ENCODE data around the gene CAPN13.

CAPN13 gene

DNA sequence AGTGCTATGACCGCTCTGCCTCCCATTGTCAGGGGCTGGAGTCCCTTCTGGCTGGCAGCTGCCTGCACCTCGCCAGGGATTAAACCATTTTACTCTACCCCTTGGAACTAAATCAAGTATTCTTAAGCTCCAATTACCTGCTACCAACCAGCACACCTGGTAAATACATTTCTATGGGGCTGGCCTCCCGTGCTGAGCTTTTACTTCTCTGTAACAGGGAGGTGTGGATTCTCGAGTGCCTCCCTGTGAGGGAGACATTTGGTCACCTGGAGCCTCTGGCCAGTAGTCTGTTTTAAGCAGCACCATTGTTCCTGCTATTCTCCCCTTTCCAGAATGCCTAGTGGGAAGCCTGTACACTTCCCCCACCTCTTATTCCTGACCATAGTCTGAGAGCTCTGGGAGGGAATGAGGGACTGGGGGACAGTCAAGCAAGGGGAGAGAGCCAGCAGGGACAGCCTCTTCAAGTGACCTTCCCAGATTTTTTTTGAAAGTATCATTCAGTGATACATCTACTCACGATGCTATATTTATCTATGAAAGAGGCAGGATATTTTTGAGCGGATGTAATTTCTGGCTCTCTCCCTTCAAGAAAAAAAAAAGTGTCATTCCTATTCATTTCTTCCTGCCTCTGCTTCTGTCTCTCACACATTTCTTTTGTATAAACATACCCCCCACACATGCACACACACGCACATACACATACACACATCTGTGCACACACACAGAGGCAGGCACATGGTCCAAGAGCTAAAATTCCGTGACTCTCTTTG, 112.8 kb downstream of the CAPN13 start:
- Mint-ChIP-seq H3K27me3 (no peaks in the 10 kb centered on the region), H3K36me3 (ENCODE audit: low read depth) (no peaks in the 10 kb centered on the region), H3K4me1 (ENCODE audit: low read depth) (no peaks in the 10 kb centered on the region), H3K4me3 (no peak overlapping the region), H3K9me3 (no peaks in the 10 kb centered on the region), H3K27ac (no peak overlapping the region)

DNA sequence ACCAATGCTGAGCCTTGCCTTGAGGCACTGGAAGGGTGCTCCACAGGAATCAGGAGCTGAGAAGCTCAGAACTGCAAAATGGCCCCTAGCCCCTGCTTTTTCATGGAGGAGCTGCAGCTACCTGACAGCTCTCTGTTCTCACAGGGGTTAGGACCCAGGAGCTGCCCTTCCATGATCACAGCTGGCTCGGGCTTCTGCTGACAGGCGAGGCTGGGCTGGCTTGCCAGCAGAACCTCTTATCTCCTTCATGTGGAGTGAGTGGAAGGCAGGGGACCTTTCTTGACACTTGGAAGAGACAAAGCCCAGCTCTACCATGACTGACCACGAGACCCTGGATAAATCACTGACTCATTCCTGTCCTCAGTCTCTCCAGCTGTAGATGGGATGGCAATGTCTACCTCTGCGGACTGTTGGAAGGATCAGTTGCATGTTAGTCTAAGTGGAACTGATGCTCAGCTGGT, 113.4 kb downstream of the CAPN13 start:
- Mint-ChIP-seq H3K4me3 (no peak overlapping the region), H3K36me3 (ENCODE audit: low read depth) (no peaks in the 10 kb centered on the region), H3K27ac (no peak overlapping the region), H3K4me1 (ENCODE audit: low read depth) (no peaks in the 10 kb centered on the region), H3K9me3 (no peaks in the 10 kb centered on the region), H3K27me3 (no peaks in the 10 kb centered on the region)

DNA sequence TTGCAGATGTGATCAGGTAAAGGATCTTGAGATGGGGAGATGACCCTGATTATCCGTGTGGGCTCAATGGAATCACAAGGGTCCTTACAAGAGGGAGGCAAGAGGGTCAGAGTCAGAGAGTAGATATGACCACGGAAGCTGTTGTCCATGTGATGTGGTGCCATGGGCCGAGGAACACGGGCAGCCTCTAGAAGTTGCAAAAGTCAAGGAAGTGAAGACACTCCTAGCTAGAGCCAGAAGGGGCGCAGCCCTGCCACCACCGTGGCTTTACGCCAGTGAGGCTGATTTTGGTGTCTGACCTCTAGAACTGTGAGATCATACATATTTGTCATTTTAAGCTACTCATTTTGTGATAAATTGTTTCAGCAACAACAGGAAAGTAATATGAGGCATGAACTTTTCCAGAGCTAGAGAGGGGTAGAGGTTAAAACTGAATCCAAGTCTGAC, 114.4 kb downstream of the CAPN13 start:
- no peak overlapping the region for H3K27ac Mint-ChIP-seq
- H3K9me3 Mint-ChIP-seq = no peaks in the 10 kb centered on the region
- H3K4me1 Mint-ChIP-seq (ENCODE audit: low read depth) = no peaks in the 10 kb centered on the region
- no peak overlapping the region for H3K4me3 Mint-ChIP-seq
- no peaks in the 10 kb centered on the region for H3K27me3 Mint-ChIP-seq
- no peaks in the 10 kb centered on the region for H3K36me3 Mint-ChIP-seq (ENCODE audit: low read depth)

DNA sequence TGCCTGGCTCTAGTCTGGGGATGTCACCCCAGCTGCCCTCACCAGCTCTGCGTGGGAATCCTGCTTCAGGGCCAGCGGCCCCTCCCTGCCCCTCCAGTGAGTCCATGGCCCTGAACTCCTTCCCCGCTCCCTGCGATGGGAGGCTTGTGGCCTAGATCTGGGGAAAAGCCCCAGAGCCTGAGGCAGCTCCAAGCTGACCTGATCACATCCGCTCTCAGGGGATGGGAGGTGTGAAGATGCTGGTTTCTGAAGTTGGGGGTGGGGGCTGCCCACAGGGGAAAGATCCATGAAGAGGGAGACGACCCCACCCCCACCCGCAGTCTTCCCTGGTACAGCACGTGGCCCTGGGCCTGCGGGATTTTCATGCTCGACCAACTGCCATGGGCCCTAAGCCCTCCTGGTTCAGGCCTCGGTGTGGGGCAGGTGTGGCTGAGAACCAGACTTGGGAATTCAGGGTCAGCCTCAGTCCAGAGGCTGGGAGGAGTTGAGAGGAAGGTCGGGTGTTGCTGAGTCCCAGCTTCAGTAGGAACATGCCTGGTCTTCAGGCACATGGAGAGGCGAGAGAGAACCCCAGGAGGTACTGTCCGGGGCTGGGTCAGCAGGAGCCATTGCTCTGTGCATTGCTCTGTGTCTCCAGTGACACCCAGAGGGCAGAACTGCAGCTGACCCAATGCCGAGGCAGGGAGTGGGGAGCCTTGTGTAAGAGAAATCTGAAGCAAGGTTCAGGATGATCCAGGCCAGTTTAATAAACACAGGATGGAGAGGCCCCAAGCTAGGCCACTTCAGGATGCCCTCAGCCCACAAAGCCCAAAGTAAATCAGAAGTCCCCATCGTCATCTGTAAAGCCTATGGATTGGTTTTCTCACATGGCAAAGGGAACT, 115.1 kb downstream of the CAPN13 start:
- Mint-ChIP-seq H3K4me3 (no peak overlapping the region), H3K4me1 (ENCODE audit: low read depth) (no peaks in the 10 kb centered on the region), H3K27ac (no peak overlapping the region), H3K36me3 (ENCODE audit: low read depth) (no peaks in the 10 kb centered on the region), H3K27me3 (no peaks in the 10 kb centered on the region), H3K9me3 (no peaks in the 10 kb centered on the region)

DNA sequence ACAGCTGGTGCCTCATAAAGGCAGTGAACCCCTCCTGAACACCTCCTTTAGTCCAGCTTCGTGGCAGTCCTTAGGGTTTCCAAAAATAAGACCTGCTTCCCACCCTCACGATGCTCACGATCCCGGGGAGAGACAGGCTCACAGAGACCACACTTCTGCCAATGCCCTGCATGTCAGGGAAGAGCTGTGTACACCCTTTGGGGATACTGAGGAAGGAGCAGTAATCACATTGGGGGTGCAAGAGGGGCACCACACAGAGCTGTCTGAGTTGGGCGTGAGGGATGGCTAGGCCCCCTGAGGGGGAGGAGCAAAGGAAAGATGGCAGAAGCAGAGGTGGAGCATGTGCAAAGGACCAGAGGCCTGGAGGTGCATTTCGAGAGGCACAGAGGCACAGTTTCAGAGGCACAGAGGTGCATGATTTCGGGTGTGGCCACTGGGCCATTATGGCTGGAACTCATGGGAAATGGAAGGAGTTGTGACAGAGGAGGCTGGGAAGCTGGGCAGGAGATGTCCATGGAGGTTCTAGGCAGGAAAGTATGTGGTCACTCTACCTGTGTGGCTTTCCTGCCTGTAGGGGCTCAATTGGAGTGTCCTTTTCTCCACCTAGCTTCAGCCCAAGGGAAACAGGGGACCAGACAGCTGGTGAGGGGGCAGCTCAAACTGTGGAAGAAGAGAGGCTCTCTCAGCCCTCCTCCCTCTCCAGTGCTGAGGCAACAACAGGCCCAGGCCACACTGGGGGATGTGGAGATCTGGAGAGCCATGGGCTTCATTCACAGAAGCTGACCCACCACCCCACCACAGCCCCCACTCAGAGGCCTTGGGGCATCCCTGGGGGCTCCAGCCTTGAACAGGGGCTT, 115.9 kb downstream of the CAPN13 start:
- Mint-ChIP-seq H3K36me3 (ENCODE audit: low read depth) (no peaks in the 10 kb centered on the region), H3K27ac (no peak overlapping the region), H3K27me3 (no peaks in the 10 kb centered on the region), H3K4me1 (ENCODE audit: low read depth) (no peaks in the 10 kb centered on the region), H3K9me3 (no peaks in the 10 kb centered on the region), H3K4me3 (no peak overlapping the region)

DNA sequence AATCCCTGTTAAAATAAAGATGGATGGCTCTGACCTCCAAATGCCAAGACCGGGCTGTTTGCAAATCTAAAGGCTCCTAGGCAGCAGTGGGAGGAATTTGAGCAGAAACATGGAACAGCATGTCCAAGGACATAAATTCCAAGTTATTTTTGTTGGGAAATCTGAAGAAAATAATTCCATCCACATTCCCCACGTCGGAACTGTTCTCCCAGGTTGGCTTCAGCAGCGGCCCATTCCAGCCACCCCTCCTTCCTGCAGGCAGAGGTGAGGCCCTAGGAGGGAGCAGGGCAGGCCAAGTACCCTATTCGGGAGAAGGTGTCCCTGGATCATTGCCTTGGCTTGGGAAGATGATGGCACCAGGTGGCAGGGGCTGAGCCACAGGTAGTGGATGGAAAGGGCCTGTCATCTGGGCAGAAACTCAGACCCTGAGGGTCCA, 117.1 kb downstream of the CAPN13 start:
- H3K27me3 Mint-ChIP-seq = no peaks in the 10 kb centered on the region
- H3K36me3 Mint-ChIP-seq (ENCODE audit: low read depth) = no peaks in the 10 kb centered on the region
- H3K4me1 Mint-ChIP-seq (ENCODE audit: low read depth) = no peaks in the 10 kb centered on the region
- no peak overlapping the region for H3K4me3 Mint-ChIP-seq
- H3K27ac Mint-ChIP-seq = no peak overlapping the region
- H3K9me3 Mint-ChIP-seq = no peaks in the 10 kb centered on the region

DNA sequence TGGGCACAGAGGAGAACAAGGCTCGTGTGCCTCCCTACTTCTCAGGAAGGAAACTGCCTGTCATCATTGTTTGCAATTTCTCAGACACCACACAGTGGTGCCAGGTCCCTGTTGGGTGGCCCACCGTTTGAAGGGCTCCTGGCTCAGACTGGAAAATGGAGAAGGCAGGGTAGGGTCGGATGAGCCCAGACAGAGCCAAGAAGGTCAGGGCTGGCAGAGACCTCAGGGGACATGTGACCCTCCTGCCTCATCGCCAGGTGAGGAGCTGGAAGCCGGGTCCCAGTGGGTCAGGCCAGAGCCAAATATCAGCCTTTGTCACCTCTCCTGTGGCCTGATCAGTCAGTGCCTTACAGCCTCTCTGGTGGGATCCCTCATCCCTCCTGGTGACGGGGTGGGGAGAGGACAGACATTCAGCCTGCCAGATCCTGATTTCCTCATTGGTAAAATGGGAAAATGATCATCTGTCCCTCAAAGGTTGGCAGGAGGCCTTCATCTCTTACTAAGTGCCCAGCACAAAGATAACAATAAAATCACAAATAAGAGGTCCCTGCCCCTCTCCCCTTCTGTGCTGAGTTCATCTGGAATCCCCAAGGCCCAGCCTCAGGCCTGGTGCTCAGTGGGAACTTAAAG, 117.6 kb downstream of the CAPN13 start:
- H3K27ac Mint-ChIP-seq = no peak overlapping the region
- H3K27me3 Mint-ChIP-seq = no peaks in the 10 kb centered on the region
- no peak overlapping the region for H3K4me3 Mint-ChIP-seq
- H3K9me3 Mint-ChIP-seq = no peaks in the 10 kb centered on the region
- no peaks in the 10 kb centered on the region for H3K36me3 Mint-ChIP-seq (ENCODE audit: low read depth)
- no peaks in the 10 kb centered on the region for H3K4me1 Mint-ChIP-seq (ENCODE audit: low read depth)

DNA sequence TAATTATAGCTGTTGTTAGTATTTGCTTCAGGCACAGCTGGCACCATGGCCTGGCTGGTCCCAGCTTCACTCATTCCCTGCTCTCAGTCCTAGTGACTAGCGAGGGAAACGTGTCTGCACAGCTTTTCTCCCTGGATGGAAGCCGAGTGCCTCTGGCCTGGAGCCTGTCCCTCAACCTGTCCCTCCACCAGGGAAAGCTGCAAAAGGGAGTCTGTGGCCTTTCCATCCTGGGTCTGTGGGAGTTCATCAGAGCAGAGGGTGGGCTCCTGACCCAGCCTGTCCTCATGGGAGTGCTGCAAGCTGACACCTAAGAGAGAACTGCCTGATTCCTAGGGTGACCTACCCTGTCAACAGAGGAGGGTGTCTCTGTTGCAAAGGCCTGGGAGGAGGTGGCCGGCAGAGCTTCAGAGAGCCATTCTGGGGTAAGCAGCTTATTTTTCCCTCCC, 118.3 kb downstream of the CAPN13 start:
- H3K9me3 Mint-ChIP-seq = no peaks in the 10 kb centered on the region
- no peaks in the 10 kb centered on the region for H3K4me1 Mint-ChIP-seq (ENCODE audit: low read depth)
- no peaks in the 10 kb centered on the region for H3K27me3 Mint-ChIP-seq
- H3K36me3 Mint-ChIP-seq (ENCODE audit: low read depth) = no peaks in the 10 kb centered on the region
- no peak overlapping the region for H3K27ac Mint-ChIP-seq
- no peak overlapping the region for H3K4me3 Mint-ChIP-seq

DNA sequence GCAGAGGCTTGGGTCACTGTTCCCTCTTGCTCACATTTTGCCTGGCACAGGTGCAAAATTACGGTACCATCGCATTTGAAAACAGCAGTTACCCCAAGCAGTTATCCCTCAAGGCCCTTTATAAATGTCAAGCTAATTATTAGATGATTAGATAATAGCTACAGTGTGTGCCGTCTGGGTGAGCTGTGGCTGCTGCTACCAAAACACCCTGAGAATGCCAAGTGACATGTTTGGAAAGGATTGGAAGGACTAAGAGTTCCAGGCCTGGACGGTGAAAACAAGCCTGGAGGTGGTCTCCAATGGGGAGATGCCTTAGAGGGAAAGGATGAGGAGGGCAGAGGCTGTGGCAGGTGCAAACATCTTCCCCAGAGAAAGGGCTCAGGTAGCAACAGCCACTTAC, 120.6 kb downstream of the CAPN13 start:
- Mint-ChIP-seq H3K9me3 (no peaks in the 10 kb centered on the region), H3K4me1 (ENCODE audit: low read depth) (no peaks in the 10 kb centered on the region), H3K36me3 (ENCODE audit: low read depth) (no peaks in the 10 kb centered on the region), H3K27ac (no peak overlapping the region), H3K4me3 (no peak overlapping the region), H3K27me3 (no peaks in the 10 kb centered on the region)

DNA sequence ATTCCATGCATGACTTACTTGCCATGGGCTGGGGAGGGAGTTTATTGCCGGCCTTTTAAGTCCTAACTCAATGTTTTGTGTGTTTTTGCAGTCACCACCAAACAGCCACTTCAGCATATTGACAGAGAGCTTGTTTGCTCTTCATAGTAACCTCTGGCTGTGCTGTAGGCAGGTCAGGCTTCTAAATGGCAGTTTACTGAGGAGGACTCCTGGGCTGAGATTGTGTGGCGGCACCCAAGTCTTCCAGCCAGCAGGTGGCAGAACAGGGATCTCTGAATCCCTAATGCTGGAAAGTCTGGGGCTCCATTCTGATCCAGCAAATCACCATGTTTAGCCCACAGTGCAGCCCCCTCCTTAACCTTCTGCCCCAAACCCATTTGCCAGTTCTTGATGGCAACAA, 121.2 kb downstream of the CAPN13 start:
- no peak overlapping the region for H3K27ac Mint-ChIP-seq
- H3K36me3 Mint-ChIP-seq (ENCODE audit: low read depth) = no peaks in the 10 kb centered on the region
- H3K27me3 Mint-ChIP-seq = no peaks in the 10 kb centered on the region
- no peaks in the 10 kb centered on the region for H3K4me1 Mint-ChIP-seq (ENCODE audit: low read depth)
- H3K4me3 Mint-ChIP-seq = no peak overlapping the region
- H3K9me3 Mint-ChIP-seq = no peaks in the 10 kb centered on the region

DNA sequence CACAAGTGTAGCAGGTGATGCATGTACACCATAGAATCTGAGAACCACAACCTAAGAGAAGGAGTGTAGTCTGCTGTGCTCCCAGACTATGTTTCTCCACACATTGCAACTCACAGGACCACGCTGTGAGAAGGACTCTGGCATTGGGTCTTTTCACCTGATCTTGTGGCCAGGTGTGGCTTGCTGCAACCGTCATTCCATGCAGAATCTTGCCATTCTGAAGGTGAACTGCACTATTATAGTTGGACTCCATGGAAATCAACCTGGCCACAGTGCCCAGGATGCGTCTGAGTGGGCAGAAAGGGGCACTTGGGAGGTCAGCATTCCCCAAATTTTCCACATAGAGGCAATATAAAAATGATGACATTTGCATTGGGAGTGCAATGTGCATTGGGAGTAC, 122.2 kb downstream of the CAPN13 start:
- no peaks in the 10 kb centered on the region for H3K27me3 Mint-ChIP-seq
- no peaks in the 10 kb centered on the region for H3K36me3 Mint-ChIP-seq (ENCODE audit: low read depth)
- H3K9me3 Mint-ChIP-seq = no peaks in the 10 kb centered on the region
- H3K4me1 Mint-ChIP-seq (ENCODE audit: low read depth) = no peaks in the 10 kb centered on the region
- no peak overlapping the region for H3K4me3 Mint-ChIP-seq
- no peak overlapping the region for H3K27ac Mint-ChIP-seq

DNA sequence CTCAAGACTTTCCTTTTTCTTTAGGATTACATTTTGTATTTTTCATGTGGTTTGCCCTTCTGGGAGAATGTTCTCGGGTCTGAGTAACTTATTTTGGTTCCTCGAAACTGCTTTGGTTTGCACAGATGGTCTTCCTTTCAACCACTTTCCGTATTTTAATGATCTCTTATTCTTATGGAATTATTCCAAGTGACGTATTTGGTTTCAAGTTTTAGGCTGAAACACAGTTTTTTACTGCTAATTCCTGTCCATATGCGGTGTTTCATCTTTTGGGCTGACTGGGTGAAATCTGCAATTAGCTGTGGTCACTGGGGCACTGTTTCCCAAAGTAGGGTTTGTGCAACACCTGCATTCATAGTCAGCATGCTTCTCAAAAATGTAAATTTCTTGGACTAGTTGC, 122.7 kb downstream of the CAPN13 start:
- no peaks in the 10 kb centered on the region for H3K4me1 Mint-ChIP-seq (ENCODE audit: low read depth)
- H3K27ac Mint-ChIP-seq = no peak overlapping the region
- no peaks in the 10 kb centered on the region for H3K27me3 Mint-ChIP-seq
- no peak overlapping the region for H3K4me3 Mint-ChIP-seq
- no peaks in the 10 kb centered on the region for H3K36me3 Mint-ChIP-seq (ENCODE audit: low read depth)
- H3K9me3 Mint-ChIP-seq = no peaks in the 10 kb centered on the region

DNA sequence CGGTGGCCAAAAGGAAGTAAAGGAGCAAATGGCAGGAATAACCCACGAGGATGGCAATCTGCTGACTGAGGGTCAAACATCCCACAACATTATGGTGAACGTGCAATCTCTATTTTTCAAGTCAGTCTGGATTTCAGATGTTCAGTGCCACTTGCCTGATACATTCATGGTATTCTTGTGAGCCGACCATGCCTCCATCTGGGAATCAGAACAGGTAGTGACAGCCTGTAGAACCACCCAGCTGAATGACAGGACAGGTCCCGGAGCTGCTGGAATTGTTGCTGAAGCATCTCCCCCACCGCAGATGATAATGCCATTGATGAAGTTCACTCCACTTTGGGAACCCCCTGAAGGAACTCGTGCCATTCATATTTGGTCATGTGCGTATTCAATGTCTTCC, 123.2 kb downstream of the CAPN13 start:
- H3K36me3 Mint-ChIP-seq (ENCODE audit: low read depth) = no peaks in the 10 kb centered on the region
- no peaks in the 10 kb centered on the region for H3K4me1 Mint-ChIP-seq (ENCODE audit: low read depth)
- no peaks in the 10 kb centered on the region for H3K27me3 Mint-ChIP-seq
- H3K27ac Mint-ChIP-seq = no peak overlapping the region
- no peaks in the 10 kb centered on the region for H3K9me3 Mint-ChIP-seq
- no peak overlapping the region for H3K4me3 Mint-ChIP-seq

DNA sequence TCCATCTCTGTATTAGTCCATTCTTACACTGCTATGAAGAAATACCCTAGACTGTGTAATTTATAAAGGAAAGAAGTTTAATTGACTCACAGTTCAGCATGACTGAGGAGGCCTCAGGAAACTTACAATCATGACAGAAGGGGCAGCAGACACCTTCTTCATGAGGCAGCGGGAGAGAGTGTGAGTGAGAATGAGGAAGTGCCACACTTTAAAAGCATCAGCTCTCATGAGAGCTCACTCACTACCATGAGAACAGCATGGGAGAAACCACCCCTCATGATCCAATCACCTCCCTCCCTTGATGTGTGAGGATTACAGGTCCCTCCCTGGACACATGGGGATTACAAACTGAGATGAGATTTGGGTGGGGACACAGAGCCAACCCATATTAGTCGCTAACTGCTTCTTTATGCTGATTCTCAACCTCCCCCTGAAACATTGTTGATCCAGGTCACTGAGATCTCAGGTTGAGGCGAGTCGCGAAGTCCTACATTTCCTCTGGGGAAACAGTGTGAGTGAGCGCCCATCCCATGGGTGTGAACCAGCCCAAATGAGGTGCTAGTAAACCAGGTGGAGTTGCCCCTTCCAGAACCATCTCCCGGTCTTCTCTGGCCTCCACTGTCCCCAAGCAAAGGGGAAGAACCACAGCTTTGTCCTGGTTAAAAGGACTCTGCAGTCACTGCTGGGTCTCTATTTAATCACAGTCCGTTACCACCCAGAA, 123.8 kb downstream of the CAPN13 start:
- Mint-ChIP-seq H3K4me1 (ENCODE audit: low read depth) (no peaks in the 10 kb centered on the region), H3K36me3 (ENCODE audit: low read depth) (no peaks in the 10 kb centered on the region), H3K9me3 (no peaks in the 10 kb centered on the region), H3K27ac (no peak overlapping the region), H3K4me3 (no peak overlapping the region), H3K27me3 (no peaks in the 10 kb centered on the region)

All from stimulated activated naive CD8-positive, alpha-beta T cell treated with anti-CD3 and anti-CD28 coated beads, Interleukin-15, Interleukin-2, amounts not matched to agents 100 ng/mL and 50 ng/mL, for 24 hours (primary cell).